HUES6 (cell line): ENCODE results near the gene ATP10B.

Experiments used
- H3K27ac ChIP-seq: 2 replicates; pipeline ENCODE4 v1.7.0; 2013; ENCODE audit warnings: low read depth, mild to moderate bottlenecking, low read length, inconsistent platforms
- H3K27me3 ChIP-seq: 2 replicates; pipeline ENCODE4 v1.6.1; 2013; ENCODE audit warnings: low read length; ENCODE audit not compliant: control insufficient read depth, insufficient read depth
- H3K36me3 ChIP-seq: 2 replicates; pipeline ENCODE4 v1.6.1; 2013; ENCODE audit warnings: low read length; ENCODE audit not compliant: control insufficient read depth, insufficient read depth
- H3K4me1 ChIP-seq: 2 replicates; pipeline ENCODE4 v1.6.1; 2013; ENCODE audit warnings: low read length; ENCODE audit not compliant: control insufficient read depth, insufficient read depth
- H3K4me3 ChIP-seq: 2 replicates; pipeline ENCODE4 v1.5.1; 2013; ENCODE audit warnings: low read depth, low read length
- H3K9ac ChIP-seq: one replicate; pipeline ENCODE4 v1.6.1; 2013; ENCODE audit warnings: mild to moderate bottlenecking, low read length
- H3K9me3 ChIP-seq: 2 replicates; pipeline ENCODE4 v1.6.1; 2013; ENCODE audit warnings: low read depth, low read length; ENCODE audit not compliant: control insufficient read depth, insufficient read depth

The ATP10B gene

DNA sequence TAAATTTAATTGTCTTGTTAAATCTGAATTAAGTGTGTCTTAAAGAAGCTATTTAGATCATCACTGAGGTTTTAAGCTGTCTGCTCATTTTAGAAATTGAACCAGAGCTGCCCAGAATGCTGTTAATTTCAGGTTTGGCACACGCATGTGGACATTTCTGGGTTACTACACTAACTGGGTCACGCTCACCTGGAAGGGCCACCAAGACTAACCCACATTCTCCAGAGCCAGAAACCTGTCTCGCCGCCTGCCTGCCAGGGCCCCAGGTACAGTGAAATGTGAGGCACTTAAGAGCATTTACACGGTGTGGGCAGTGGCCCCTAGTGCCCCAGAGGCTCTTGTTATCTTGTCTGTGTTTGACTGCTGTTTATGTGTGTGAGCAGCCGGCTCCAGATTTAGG is 46.6 kb downstream of the ATP10B start:
- H3K9me3 ChIP-seq: no peaks in the 10 kb centered on the region
- H3K36me3 ChIP-seq: no peaks in the 10 kb centered on the region
- H3K4me1 ChIP-seq: no peaks in the 10 kb centered on the region
- H3K27me3 ChIP-seq: no peaks in the 10 kb centered on the region
- H3K4me3 ChIP-seq: no peak overlapping the region
- no peak overlapping the region for H3K27ac ChIP-seq
- no peak overlapping the region for H3K9ac ChIP-seq

DNA sequence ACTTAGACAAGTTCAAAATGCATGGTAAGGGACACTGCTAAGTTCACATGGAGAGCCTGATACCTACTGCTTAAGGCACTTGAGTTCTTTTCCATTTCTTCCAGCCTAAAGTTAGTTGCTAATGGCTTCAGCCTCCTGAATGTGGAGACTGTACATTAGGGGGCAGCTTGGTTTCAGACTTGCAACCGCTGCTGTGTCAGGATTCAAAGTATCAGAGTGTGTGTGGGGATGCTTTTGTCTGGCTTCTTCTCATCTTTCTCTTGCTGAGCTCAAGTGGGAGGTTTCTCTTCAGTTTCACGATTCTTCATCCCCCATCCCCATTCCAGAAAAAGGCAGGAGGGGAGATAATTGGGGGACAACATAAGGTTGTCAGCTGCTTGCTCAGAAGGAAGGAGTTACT is 49.4 kb downstream of the ATP10B start:
- Histone ChIP-seq H3K36me3 (no peaks in the 10 kb centered on the region), H3K4me1 (no peaks in the 10 kb centered on the region), H3K9ac (no peak overlapping the region), H3K27ac (no peak overlapping the region), H3K27me3 (no peaks in the 10 kb centered on the region), H3K9me3 (no peaks in the 10 kb centered on the region), H3K4me3 (no peak overlapping the region)

DNA sequence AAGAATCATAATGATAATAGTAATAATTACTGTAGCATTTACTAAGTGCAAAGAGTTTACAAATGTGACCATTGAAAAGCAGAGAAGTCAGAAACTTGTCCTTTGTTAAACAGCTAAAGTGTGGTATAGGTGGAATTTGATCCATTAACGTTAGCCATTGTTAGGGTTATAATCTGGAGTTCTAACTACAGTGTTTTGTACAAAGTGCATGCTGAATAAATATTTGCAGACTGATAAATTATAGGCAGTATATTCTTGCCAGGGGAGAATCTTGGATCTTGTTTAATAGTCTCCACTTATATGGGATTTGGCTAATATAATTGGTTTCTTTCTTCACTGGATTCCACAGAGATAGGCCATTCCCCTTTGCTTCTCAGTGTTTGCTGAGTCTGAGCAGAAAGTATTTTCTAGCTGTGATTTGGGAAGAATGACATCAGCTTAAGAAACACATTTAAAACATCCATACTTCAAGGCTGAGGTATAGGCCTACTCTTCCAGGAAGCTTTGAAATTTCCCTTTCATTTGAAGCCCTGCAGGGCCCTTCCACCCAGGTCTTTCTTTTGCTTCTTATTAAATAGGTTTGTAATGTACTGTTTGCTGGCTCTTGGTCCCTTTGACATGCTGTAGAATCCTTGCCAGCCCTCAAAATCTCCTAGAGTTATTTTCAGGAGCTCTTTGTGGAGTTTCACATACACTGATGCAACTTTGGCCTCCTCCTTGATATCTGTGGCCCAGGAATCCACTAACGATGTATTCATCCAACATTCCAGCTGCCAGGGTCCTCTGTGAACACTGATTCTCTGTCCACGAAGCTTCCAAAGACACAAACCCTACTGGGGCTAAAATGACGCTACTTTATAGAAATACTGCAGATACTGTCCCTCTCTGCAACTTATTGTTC is 51.4 kb downstream of the ATP10B start:
- H3K36me3 ChIP-seq: no peaks in the 10 kb centered on the region
- no peaks in the 10 kb centered on the region for H3K27me3 ChIP-seq
- no peaks in the 10 kb centered on the region for H3K4me1 ChIP-seq
- no peaks in the 10 kb centered on the region for H3K9me3 ChIP-seq
- no peak overlapping the region for H3K9ac ChIP-seq
- H3K27ac ChIP-seq: no peak overlapping the region
- H3K4me3 ChIP-seq: no peak overlapping the region

DNA sequence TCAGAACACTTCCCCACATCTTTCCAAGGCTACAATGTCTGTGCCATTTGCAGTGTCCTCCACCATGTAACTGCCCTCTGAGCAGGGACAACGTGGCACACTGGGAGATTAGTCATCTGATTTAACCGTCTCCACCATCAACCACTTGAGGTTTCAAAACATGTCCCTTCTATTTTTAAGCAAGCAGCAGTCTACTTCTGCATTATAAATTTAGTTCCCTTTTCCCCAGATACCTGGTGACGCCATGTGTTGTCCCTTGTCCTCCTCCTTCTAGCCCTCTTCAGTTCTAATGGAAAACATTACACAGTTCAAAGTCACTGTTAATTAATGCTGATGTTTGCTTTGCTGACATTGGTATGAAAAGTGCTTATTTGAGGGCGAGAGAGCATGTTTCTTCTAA is 52.8 kb downstream of the ATP10B start:
- no peaks in the 10 kb centered on the region for H3K36me3 ChIP-seq
- H3K4me3 ChIP-seq: no peak overlapping the region
- no peaks in the 10 kb centered on the region for H3K27me3 ChIP-seq
- H3K9me3 ChIP-seq: no peaks in the 10 kb centered on the region
- H3K27ac ChIP-seq: no peak overlapping the region
- no peak overlapping the region for H3K9ac ChIP-seq
- no peaks in the 10 kb centered on the region for H3K4me1 ChIP-seq

DNA sequence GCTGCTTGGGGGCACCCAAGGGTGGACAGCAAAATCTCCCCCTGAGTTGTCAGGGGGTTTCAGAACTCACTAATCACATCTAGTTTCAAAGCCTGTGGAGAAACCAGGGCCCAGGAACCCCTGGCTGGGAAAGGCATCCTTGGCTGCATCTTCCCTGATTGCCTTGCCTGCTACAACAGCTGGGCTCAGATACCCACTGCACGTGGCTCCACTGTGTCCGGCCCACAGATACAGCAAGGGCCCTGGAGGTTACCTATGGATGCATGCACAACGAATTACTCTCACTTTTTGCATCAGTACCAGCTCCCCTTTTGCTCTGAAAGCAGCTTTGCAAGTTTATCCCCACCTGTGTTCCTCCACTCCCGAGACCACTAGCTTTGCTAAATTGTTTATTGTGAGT is 55.0 kb downstream of the ATP10B start:
- no peak overlapping the region for H3K9ac ChIP-seq
- no peaks in the 10 kb centered on the region for H3K4me1 ChIP-seq
- H3K27ac ChIP-seq: no peak overlapping the region
- H3K9me3 ChIP-seq: no peaks in the 10 kb centered on the region
- H3K36me3 ChIP-seq: no peaks in the 10 kb centered on the region
- no peaks in the 10 kb centered on the region for H3K27me3 ChIP-seq
- no peak overlapping the region for H3K4me3 ChIP-seq

DNA sequence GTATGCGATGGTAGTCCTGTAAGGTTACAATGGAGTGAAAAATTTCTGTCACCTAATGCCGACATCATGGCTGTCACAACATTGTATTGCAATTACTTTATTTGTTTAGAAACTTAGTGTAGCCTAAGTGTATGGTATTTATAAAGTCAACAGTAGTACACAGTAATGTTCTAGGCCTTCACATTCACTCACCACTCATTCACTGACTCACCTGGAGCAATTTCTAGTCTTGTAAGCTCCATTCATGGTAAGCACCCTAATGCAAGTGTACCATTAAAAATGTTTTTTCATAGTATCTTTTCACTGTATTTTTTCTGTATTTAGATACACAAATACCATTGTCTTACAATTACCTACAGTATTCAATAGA is 58.5 kb downstream of the ATP10B start:
- H3K4me1 ChIP-seq: no peaks in the 10 kb centered on the region
- no peaks in the 10 kb centered on the region for H3K36me3 ChIP-seq
- H3K27ac ChIP-seq: no peak overlapping the region
- no peak overlapping the region for H3K9ac ChIP-seq
- H3K9me3 ChIP-seq: no peaks in the 10 kb centered on the region
- H3K27me3 ChIP-seq: no peaks in the 10 kb centered on the region
- H3K4me3 ChIP-seq: no peak overlapping the region

DNA sequence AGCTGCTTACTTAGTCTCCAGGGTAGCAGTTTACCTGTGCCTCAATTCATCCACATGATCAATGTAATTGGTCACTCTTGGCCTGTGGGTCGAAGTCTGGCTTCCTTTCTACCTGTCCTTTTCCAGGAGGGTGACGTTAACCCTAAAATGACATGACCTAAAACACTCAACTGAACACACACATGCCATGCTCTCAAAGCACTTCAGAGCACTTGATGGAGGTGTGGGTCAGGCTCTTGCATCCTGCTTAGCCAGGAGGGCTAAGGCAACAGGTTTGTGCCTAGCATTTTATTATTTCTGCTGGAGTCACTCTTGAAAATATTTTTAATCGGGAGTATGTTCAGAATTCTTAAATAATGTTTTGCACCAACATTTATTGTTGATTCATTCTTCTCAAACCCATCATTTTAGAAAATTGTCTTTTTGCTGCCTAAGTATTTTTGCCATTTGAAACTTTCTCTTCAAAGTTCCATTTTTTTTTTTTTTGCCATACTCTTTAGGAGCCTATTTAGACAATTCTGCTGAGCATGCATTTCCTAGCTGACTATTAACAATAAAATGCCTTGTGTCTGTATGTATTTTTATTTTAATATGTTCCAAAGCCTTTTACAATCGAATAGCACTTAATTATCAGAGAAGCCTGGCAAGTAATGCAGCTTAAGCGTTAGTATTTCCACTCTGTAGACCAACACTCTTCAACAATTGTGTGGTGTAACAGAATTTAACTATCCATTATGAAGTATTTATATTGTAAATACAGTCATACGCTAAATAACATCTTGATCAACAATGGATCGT is 59.1 kb downstream of the ATP10B start:
- no peak overlapping the region for H3K4me3 ChIP-seq
- no peak overlapping the region for H3K9ac ChIP-seq
- H3K27ac ChIP-seq: no peak overlapping the region
- H3K27me3 ChIP-seq: no peaks in the 10 kb centered on the region
- H3K4me1 ChIP-seq: no peaks in the 10 kb centered on the region; the same call in 1 of the 2 replicates
- H3K9me3 ChIP-seq: no peaks in the 10 kb centered on the region
- H3K36me3 ChIP-seq: no peaks in the 10 kb centered on the region

DNA sequence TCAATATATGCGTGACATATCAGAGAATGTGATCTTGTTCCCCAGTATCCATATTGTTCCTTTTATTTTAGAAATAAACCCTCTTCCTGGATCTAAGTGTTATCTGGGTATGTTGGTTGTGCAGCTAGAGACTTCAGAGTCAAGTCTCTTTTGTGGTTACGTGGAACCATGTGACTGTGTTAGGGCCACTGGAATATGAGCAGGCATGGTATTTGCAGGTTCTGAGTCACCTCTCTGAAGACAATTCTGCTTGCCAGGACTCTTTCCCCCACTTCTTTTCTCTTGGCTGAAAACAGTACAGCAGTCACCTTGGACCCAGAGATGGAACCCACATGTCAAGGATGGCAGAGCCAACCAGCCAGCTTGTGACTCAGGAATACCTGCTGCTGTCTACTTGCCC is 59.7 kb downstream of the ATP10B start:
- H3K9me3 ChIP-seq: no peaks in the 10 kb centered on the region
- H3K4me1 ChIP-seq: no peaks in the 10 kb centered on the region; the same call in 1 of the 2 replicates
- H3K4me3 ChIP-seq: no peak overlapping the region
- no peaks in the 10 kb centered on the region for H3K36me3 ChIP-seq
- no peak overlapping the region for H3K9ac ChIP-seq
- no peaks in the 10 kb centered on the region for H3K27me3 ChIP-seq
- H3K27ac ChIP-seq: no peak overlapping the region

DNA sequence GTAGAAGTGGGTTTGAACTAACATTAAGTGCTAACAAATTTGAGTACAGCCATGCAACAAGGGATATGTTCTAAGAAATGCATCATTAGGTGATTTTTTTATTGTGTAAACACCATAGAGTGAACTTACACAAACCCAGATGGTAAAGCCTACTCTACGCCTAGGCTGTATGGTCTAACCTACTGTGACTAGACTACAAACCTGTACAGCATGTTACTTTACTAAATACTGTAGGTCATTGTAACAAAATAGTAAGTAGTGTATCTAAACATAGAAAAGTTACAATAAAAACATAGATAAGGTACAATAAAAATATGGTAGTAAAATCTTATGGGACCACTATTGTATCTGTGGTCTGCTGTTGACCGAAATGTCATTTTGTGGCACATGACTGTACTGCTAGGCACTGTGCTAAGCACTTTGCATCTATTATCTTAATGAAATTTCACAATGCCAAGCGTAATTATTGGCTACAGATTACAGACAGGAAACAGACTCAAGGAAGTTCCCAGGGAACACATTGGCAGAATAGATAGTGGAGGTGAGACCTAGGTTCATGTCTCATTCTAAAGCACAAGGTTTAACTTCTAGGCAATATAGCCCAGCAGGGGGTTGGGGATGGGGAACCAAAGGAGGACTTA is 62.7 kb downstream of the ATP10B start:
- Histone ChIP-seq H3K4me1 (peaks cover 4% of the 10 kb centered on the region; the same call in 1 of the 2 replicates), H3K4me3 (no peak overlapping the region), H3K36me3 (no peaks in the 10 kb centered on the region), H3K27ac (no peak overlapping the region), H3K9me3 (no peaks in the 10 kb centered on the region), H3K27me3 (no peaks in the 10 kb centered on the region), H3K9ac (no peak overlapping the region)

DNA sequence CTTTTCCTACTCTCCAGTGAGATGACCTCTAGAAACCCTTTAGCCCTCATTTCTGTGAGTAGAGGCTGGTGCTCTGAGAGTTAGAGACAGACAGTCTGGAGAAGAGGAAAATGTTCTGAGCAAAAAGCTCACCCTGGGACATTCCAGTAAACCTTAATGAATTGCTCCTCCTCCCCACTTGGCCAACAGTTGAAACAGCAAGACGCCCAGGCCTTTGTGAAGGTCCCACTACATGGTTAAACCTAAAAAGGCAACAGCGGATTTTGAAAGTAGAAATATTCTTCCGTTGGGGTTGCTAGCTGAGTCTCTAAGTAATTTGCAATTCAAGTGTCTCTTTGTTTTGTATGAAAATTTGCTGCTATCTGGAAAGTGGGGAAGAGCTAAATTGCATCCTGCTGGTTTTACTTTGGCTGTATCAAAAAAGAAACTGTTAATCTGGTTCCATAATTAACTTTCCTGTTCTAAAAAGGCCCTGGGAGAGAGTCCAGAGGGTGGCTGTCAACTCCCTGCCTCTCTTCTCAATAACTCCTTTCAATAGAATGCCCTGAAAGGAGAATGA is 63.8 kb downstream of the ATP10B start:
- peaks cover 4% of the 10 kb centered on the region; the same call in 1 of the 2 replicates for H3K4me1 ChIP-seq
- no peak overlapping the region for H3K9ac ChIP-seq
- no peak overlapping the region for H3K27ac ChIP-seq
- H3K9me3 ChIP-seq: no peaks in the 10 kb centered on the region
- no peaks in the 10 kb centered on the region for H3K36me3 ChIP-seq
- no peak overlapping the region for H3K4me3 ChIP-seq
- H3K27me3 ChIP-seq: no peaks in the 10 kb centered on the region
